Vagina (tissue), 2 donors: Measurements from ENCODE around the gene SLU7.

ENCODE experiments used
- POLR2A ChIP-seq, 2 donors: fragments of 450-650 bp; IDR thresholded peaks; one replicate each; pipeline ENCODE4 v1.6.1; 2017; ENCODE audit warnings: antibody characterized with exemption in 2 of 2, mild to moderate bottlenecking in 2 of 2, moderate library complexity in 2 of 2
- TF ChIP-seq, protein P1 (sequence below), 3 experiments: fragments of 450-650 bp in 2 of 3; fragments of 200-600 bp in 1 of 3; sonication (generic) in 1 of 3; IDR thresholded peaks; one replicate each; pipeline ENCODE4 v1.5.1; 2017 to 2019; ENCODE audit warnings: antibody characterized with exemption in 3 of 3, mild to moderate bottlenecking in 2 of 3, moderate library complexity in 2 of 3

DNA sequence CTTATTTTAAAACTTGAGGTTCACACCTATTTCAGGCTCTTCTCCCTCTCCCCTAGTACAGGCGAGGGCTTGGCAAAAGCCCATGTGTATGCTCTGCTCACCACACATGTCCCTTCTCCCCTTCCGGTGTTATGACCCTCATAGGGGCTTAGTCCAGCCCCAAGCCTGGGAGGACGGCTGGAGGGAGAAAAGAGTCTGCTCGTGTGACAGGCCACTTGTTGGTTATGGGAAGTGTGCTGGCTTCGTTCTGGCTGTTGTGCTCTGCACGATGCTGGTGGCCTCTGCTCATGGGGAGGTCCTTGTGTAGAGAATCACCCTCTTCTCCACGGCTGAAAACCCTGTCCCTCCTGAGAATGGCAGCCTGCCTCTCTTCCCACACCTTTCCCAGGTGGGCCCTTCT, 13.9 kb upstream of the SLU7 start:
- TF ChIP-seq POLR2A (IDR thresholded peaks at IDR 0.05): no peak
- TF ChIP-seq, protein P1, sequence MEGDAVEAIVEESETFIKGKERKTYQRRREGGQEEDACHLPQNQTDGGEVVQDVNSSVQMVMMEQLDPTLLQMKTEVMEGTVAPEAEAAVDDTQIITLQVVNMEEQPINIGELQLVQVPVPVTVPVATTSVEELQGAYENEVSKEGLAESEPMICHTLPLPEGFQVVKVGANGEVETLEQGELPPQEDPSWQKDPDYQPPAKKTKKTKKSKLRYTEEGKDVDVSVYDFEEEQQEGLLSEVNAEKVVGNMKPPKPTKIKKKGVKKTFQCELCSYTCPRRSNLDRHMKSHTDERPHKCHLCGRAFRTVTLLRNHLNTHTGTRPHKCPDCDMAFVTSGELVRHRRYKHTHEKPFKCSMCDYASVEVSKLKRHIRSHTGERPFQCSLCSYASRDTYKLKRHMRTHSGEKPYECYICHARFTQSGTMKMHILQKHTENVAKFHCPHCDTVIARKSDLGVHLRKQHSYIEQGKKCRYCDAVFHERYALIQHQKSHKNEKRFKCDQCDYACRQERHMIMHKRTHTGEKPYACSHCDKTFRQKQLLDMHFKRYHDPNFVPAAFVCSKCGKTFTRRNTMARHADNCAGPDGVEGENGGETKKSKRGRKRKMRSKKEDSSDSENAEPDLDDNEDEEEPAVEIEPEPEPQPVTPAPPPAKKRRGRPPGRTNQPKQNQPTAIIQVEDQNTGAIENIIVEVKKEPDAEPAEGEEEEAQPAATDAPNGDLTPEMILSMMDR (IDR thresholded peaks at IDR 0.05): no peak
